Testis (tissue), 2 donors: Measurements from ENCODE around the gene ARHGAP44.

Source experiments
- POLR2A ChIP-seq: fragments of 450-650 bp; IDR thresholded peaks from one replicate; pipeline ENCODE4 v1.6.1; 2017; ENCODE audit warnings: antibody characterized with exemption, mild to moderate bottlenecking, moderate library complexity
- TF ChIP-seq, protein P1 (sequence below), 3 experiments: fragments of 450-650 bp in 2 of 3; fragments of 200-600 bp in 1 of 3; sonication (generic) in 1 of 3; IDR thresholded peaks; one replicate each; pipeline ENCODE4 v1.5.1; 2016 to 2019; ENCODE audit warnings: antibody characterized with exemption in 3 of 3, mild to moderate bottlenecking in 2 of 3, moderate library complexity in 1 of 3

DNA sequence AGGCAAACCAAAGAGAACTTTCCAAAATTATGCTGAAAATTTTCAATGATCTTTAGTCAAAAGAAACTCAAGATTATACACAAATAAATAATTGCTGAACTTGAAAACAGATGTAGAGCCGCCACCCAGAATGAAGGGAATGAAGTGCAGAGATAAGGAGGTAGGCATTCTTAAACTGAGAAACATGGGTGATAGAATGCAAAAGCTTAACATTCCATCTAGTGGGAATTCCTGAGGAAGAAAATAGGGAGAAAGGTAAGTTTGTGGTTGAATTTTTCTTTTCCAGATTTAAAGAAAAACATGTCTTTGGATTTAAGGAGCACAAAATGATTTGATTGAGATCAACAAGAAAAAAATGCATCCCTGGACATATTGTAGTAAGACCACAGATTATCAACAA is 120.2 kb downstream of the ARHGAP44 start:
- TF ChIP-seq, protein P1, sequence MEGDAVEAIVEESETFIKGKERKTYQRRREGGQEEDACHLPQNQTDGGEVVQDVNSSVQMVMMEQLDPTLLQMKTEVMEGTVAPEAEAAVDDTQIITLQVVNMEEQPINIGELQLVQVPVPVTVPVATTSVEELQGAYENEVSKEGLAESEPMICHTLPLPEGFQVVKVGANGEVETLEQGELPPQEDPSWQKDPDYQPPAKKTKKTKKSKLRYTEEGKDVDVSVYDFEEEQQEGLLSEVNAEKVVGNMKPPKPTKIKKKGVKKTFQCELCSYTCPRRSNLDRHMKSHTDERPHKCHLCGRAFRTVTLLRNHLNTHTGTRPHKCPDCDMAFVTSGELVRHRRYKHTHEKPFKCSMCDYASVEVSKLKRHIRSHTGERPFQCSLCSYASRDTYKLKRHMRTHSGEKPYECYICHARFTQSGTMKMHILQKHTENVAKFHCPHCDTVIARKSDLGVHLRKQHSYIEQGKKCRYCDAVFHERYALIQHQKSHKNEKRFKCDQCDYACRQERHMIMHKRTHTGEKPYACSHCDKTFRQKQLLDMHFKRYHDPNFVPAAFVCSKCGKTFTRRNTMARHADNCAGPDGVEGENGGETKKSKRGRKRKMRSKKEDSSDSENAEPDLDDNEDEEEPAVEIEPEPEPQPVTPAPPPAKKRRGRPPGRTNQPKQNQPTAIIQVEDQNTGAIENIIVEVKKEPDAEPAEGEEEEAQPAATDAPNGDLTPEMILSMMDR (IDR thresholded peaks at IDR 0.05): no peak
- no peak for TF ChIP-seq POLR2A
